Activated naive CD4-positive, alpha-beta T cell treated with anti-CD3 and anti-CD28 coated beads, Interleukin-2, amount 10 ng/mL, durations not matched to agents 7 days and 5 days (primary cell): ENCODE data around the gene SCNN1A.
A peak's percentile ranks its signal among the peaks of the same experiment; 100 is the strongest.

ENCODE experiments used
- CTCF ChIA-PET: fragments of 350-600 bp; sonication (Branson Sonifier 250); formaldehyde crosslinking; loops from one replicate; lab custom pipeline; 2021; ENCODE audit warnings: antibody characterized with exemption; lab: Charles Lee
- DNase-seq: peaks from one replicate; pipeline ENCODE4 v3.0.0-alpha.2; 2020
- H3K27ac Mint-ChIP-seq: one replicate; pipeline ENCODE4 v1.8.0; 2021; ENCODE audit warnings: mild to moderate bottlenecking, moderate library complexity, mixed read lengths
- H3K27me3 Mint-ChIP-seq: one replicate; pipeline ENCODE4 v1.8.0; 2021; ENCODE audit warnings: mild to moderate bottlenecking, mixed read lengths
- H3K36me3 Mint-ChIP-seq: one replicate; pipeline ENCODE4 v1.8.0; 2021; ENCODE audit warnings: mixed read lengths
- H3K4me1 Mint-ChIP-seq: one replicate; pipeline ENCODE4 v1.8.0; 2021; ENCODE audit warnings: mixed read lengths
- H3K4me3 Mint-ChIP-seq: one replicate; pipeline ENCODE4 v1.8.0; 2021; ENCODE audit warnings: mild to moderate bottlenecking, moderate library complexity, mixed read lengths
- H3K9me3 Mint-ChIP-seq: one replicate; pipeline ENCODE4 v1.8.0; 2021; ENCODE audit warnings: mixed read lengths

Gene SCNN1A

GRCh38 chr12:6393109-6393508 is 17.7 kb upstream of the SCNN1A start:
- no peaks in the 10 kb centered on the region for H3K9me3 Mint-ChIP-seq

GRCh38 chr12:6392504-6392903 is 17.1 kb upstream of the SCNN1A start:
- no peak for DNase-seq
- CTCF ChIA-PET: no interaction called here

More at GRCh38 chr12:6393109-6393508, 17.7 kb upstream of the SCNN1A start:
- no peak overlapping the region for H3K4me3 Mint-ChIP-seq
- no peak for DNase-seq
- H3K27me3 Mint-ChIP-seq: peaks cover 51% of the 10 kb centered on the region
- H3K36me3 Mint-ChIP-seq: no peaks in the 10 kb centered on the region
- H3K27ac Mint-ChIP-seq: no peak overlapping the region
- H3K4me1 Mint-ChIP-seq: no peaks in the 10 kb centered on the region
- CTCF ChIA-PET: no interaction called here

GRCh38 chr12:6391013-6391412 is 15.7 kb upstream of the SCNN1A start:
- Mint-ChIP-seq H3K36me3 (no peaks in the 10 kb centered on the region), H3K9me3 (no peaks in the 10 kb centered on the region), H3K27ac (no peak overlapping the region), H3K4me1 (no peaks in the 10 kb centered on the region), H3K27me3 (peaks cover 50% of the 10 kb centered on the region), H3K4me3 (no peak overlapping the region)
- CTCF ChIA-PET: no interaction called here
- DNase-seq: no peak

More at GRCh38 chr12:6392504-6392903, 17.1 kb upstream of the SCNN1A start:
- H3K27ac Mint-ChIP-seq: no peak overlapping the region
- no peaks in the 10 kb centered on the region for H3K4me1 Mint-ChIP-seq
- H3K4me3 Mint-ChIP-seq: no peak overlapping the region
- H3K9me3 Mint-ChIP-seq: no peaks in the 10 kb centered on the region
- H3K27me3 Mint-ChIP-seq: peaks cover 54% of the 10 kb centered on the region
- H3K36me3 Mint-ChIP-seq: no peaks in the 10 kb centered on the region

- Mint-ChIP-seq H3K36me3 (no peaks in the 10 kb centered on the region), H3K27me3 (peaks cover 54% of the 10 kb centered on the region), H3K9me3 (no peaks in the 10 kb centered on the region), H3K4me3 (no peak overlapping the region), H3K27ac (no peak overlapping the region), H3K4me1 (no peaks in the 10 kb centered on the region)
- CTCF ChIA-PET: no interaction called here
- DNase-seq: no peak
Measured at GRCh38 chr12:6390084-6390799, 14.9 kb upstream of the SCNN1A start.

- Mint-ChIP-seq H3K36me3 (no peaks in the 10 kb centered on the region), H3K4me1 (peaks cover 4% of the 10 kb centered on the region), H3K9me3 (no peaks in the 10 kb centered on the region), H3K27ac (no peak overlapping the region), H3K27me3 (peaks cover 65% of the 10 kb centered on the region), H3K4me3 (no peak overlapping the region)
- no peak for DNase-seq
- CTCF ChIA-PET: interaction anchor here (0.6 kb wide), 1 partner anchor 76 kb away, joined by 3 read pairs; no protein-coding TSS in a partner anchor
Measured at GRCh38 chr12:6387541-6387940, 12.2 kb upstream of the SCNN1A start.

- DNase-seq: no peak
- CTCF ChIA-PET: no interaction called here
- H3K36me3 Mint-ChIP-seq: no peaks in the 10 kb centered on the region
- H3K27ac Mint-ChIP-seq: no peak overlapping the region
- peaks cover 4% of the 10 kb centered on the region for H3K4me1 Mint-ChIP-seq
- no peaks in the 10 kb centered on the region for H3K9me3 Mint-ChIP-seq
- H3K27me3 Mint-ChIP-seq: peaks cover 73% of the 10 kb centered on the region
- no peak overlapping the region for H3K4me3 Mint-ChIP-seq
Measured at GRCh38 chr12:6386491-6386890, 11.1 kb upstream of the SCNN1A start.

GRCh38 chr12:6386038-6386437 is 10.7 kb upstream of the SCNN1A start:
- CTCF ChIA-PET: no interaction called here
- Mint-ChIP-seq H3K4me3 (no peak overlapping the region), H3K4me1 (peaks cover 4% of the 10 kb centered on the region), H3K9me3 (no peaks in the 10 kb centered on the region), H3K27ac (no peak overlapping the region), H3K27me3 (peaks cover 78% of the 10 kb centered on the region), H3K36me3 (no peaks in the 10 kb centered on the region)
- no peak for DNase-seq

GRCh38 chr12:6384499-6385436 is 9.4 kb upstream of the SCNN1A start:
- Mint-ChIP-seq H3K9me3 (no peaks in the 10 kb centered on the region), H3K36me3 (no peaks in the 10 kb centered on the region), H3K4me3 (no peak overlapping the region), H3K27ac (no peak overlapping the region), H3K27me3 (peaks cover 88% of the 10 kb centered on the region), H3K4me1 (peaks cover 4% of the 10 kb centered on the region)
- CTCF ChIA-PET: interaction anchor here (1.0 kb wide), 1 partner anchor 18 kb away, joined by 3 read pairs; no protein-coding TSS in a partner anchor
- no peak for DNase-seq

GRCh38 chr12:6383572-6384498 is 8.5 kb upstream of the SCNN1A start, which contains the start of gene LTBR:
Gene LTBR (plus strand): TSS chr12:6384162. CDS start chr12:6384359, 197 bp downstream.
- CTCF ChIA-PET: no interaction called here
- Mint-ChIP-seq H3K4me3 (no peak within 1 kb of the TSS), H3K27ac (no peak within 1 kb of the TSS), H3K36me3 (no peaks in the 10 kb centered on the region), H3K9me3 (no peaks in the 10 kb centered on the region), H3K4me1 (peaks cover 4% of the 10 kb centered on the region), H3K27me3 (peaks cover 89% of the 10 kb centered on the region)
- peak; percentile 35 for DNase-seq

GRCh38 chr12:6382982-6383381 is 7.6 kb upstream of the SCNN1A start:
- no peak overlapping the region for H3K27ac Mint-ChIP-seq
- DNase-seq: no peak
- CTCF ChIA-PET: interaction anchor here (1.2 kb wide), 1 partner anchor 12 kb away, joined by 5 read pairs; no protein-coding TSS in a partner anchor
- no peaks in the 10 kb centered on the region for H3K36me3 Mint-ChIP-seq
- peaks cover 86% of the 10 kb centered on the region for H3K27me3 Mint-ChIP-seq
- H3K4me3 Mint-ChIP-seq: no peak overlapping the region
- no peaks in the 10 kb centered on the region for H3K9me3 Mint-ChIP-seq
- H3K4me1 Mint-ChIP-seq: peaks cover 4% of the 10 kb centered on the region

- Mint-ChIP-seq H3K4me1 (peaks cover 9% of the 10 kb centered on the region), H3K27ac (no peak overlapping the region), H3K9me3 (no peaks in the 10 kb centered on the region), H3K4me3 (no peak overlapping the region), H3K27me3 (peaks cover 80% of the 10 kb centered on the region), H3K36me3 (no peaks in the 10 kb centered on the region)
- CTCF ChIA-PET: interaction anchor here (1.2 kb wide), 1 partner anchor 12 kb away, joined by 5 read pairs; no protein-coding TSS in a partner anchor
- DNase-seq: no peak
Measured at GRCh38 chr12:6382371-6382770, 7.0 kb upstream of the SCNN1A start.

GRCh38 chr12:6380141-6381121 is 5.1 kb upstream of the SCNN1A start:
- Mint-ChIP-seq H3K27ac (no peak overlapping the region), H3K4me3 (no peak overlapping the region), H3K27me3 (peaks cover 74% of the 10 kb centered on the region), H3K36me3 (no peaks in the 10 kb centered on the region), H3K9me3 (no peaks in the 10 kb centered on the region), H3K4me1 (peaks cover 28% of the 10 kb centered on the region)
- no peak for DNase-seq
- CTCF ChIA-PET: interaction anchor here (0.7 to 1.2 kb wide), 2 partner anchors 57 to 85 kb away, joined by 3 read pairs; no protein-coding TSS in a partner anchor
